Mesothelial cell of epicardium (in vitro differentiated cells): Measurements from ENCODE around the gene U2SURP. TPM values are rescaled to one million over a fixed set of nuclear protein-coding genes. Genes with fewer than 3 reads are reported as not detected.
"Not testable (repeated sequence)": the region's sequence is repeated elsewhere in the genome, so short reads cannot be mapped to it uniquely, and the experiment has no call there.

Experiments
- DNase-seq, 2 experiments: peaks; one replicate each; pipeline ENCODE4 v3.0.0; 2021; ENCODE audit warnings: low spot score in 2 of 2; ENCODE audit not compliant: unreplicated experiment in 2 of 2
- H3K27ac Mint-ChIP-seq: 2 replicates; pipeline ENCODE4 v1.8.0; 2021; ENCODE audit warnings: mixed read lengths
- H3K27me3 Mint-ChIP-seq: 2 replicates; pipeline ENCODE4 v1.8.0; 2021; ENCODE audit warnings: low read depth, mixed read lengths
- H3K36me3 Mint-ChIP-seq: 2 replicates; pipeline ENCODE4 v1.8.0; 2021; ENCODE audit warnings: mixed read lengths
- H3K4me1 Mint-ChIP-seq: 2 replicates; pipeline ENCODE4 v1.8.0; 2021; ENCODE audit warnings: mixed read lengths
- H3K4me3 Mint-ChIP-seq: 2 replicates; pipeline ENCODE4 v1.8.0; 2021; ENCODE audit warnings: mild to moderate bottlenecking, moderate library complexity, mixed read lengths
- H3K9me3 Mint-ChIP-seq: 2 replicates; pipeline ENCODE4 v1.8.0; 2021; ENCODE audit warnings: mixed read lengths
- CTCF ChIP-seq: fragments of 200-600 bp; sonication (generic); IDR thresholded peaks from one replicate; pipeline ENCODE4 v1.5.0; 2021; ENCODE audit warnings: antibody characterized with exemption; ENCODE audit not compliant: unreplicated experiment
- total RNA-seq: library from RNA; stranded (reverse); gene quantifications from 3 replicates; pipeline ENCODE4 v1.2.1, GENCODE V29; 2021

The U2SURP gene
- total RNA-seq, 1 donor from 2014 or later, result 141 TPM

GRCh38 chr3:143024351-143024960 is 23.1 kb downstream of the U2SURP start:
- no peak for TF ChIP-seq CTCF
- Mint-ChIP-seq H3K27me3 (no peaks in the 10 kb centered on the region), H3K4me1 (no peaks in the 10 kb centered on the region), H3K9me3 (peaks cover 6% of the 10 kb centered on the region), H3K36me3 (peaks cover 54% of the 10 kb centered on the region), H3K27ac (no peak overlapping the region), H3K4me3 (no peak overlapping the region)
- DNase-seq, result no peak

GRCh38 chr3:143031327-143031726 is 30.0 kb downstream of the U2SURP start:
- no peaks in the 10 kb centered on the region for H3K27me3 Mint-ChIP-seq
- no peak for TF ChIP-seq CTCF
- H3K36me3 Mint-ChIP-seq, result peaks cover 45% of the 10 kb centered on the region
- no peak overlapping the region for H3K27ac Mint-ChIP-seq
- H3K4me1 Mint-ChIP-seq, result no peaks in the 10 kb centered on the region
- H3K9me3 Mint-ChIP-seq, result peaks cover 12% of the 10 kb centered on the region
- no peak for DNase-seq
- no peak overlapping the region for H3K4me3 Mint-ChIP-seq

GRCh38 chr3:143031796-143032387 is 30.5 kb downstream of the U2SURP start:
- H3K27ac Mint-ChIP-seq, H3K4me3 Mint-ChIP-seq, DNase-seq, H3K27me3 Mint-ChIP-seq, H3K4me1 Mint-ChIP-seq: not testable (repeated sequence)
- H3K36me3 Mint-ChIP-seq, result peaks cover 47% of the 10 kb centered on the region
- peaks cover 12% of the 10 kb centered on the region for H3K9me3 Mint-ChIP-seq

GRCh38 chr3:143035466-143036211 is 34.3 kb downstream of the U2SURP start:
- Mint-ChIP-seq H3K27ac (no peak overlapping the region), H3K36me3 (peaks cover 22% of the 10 kb centered on the region), H3K27me3 (no peaks in the 10 kb centered on the region), H3K9me3 (no peaks in the 10 kb centered on the region), H3K4me1 (no peaks in the 10 kb centered on the region), H3K4me3 (no peak overlapping the region)
- no peak for DNase-seq
- no peak for TF ChIP-seq CTCF

GRCh38 chr3:143036557-143036956 is 35.2 kb downstream of the U2SURP start:
- no peak for TF ChIP-seq CTCF
- Mint-ChIP-seq H3K27me3 (no peaks in the 10 kb centered on the region), H3K4me3 (no peak overlapping the region), H3K9me3 (no peaks in the 10 kb centered on the region), H3K4me1 (no peaks in the 10 kb centered on the region), H3K27ac (no peak overlapping the region), H3K36me3 (peaks cover 22% of the 10 kb centered on the region)
- DNase-seq, result no peak

GRCh38 chr3:143037867-143038266 is 36.5 kb downstream of the U2SURP start:
- peaks cover 18% of the 10 kb centered on the region for H3K36me3 Mint-ChIP-seq
- H3K4me3 Mint-ChIP-seq, result no peak overlapping the region
- no peaks in the 10 kb centered on the region for H3K27me3 Mint-ChIP-seq
- H3K4me1 Mint-ChIP-seq, result no peaks in the 10 kb centered on the region
- H3K9me3 Mint-ChIP-seq, result no peaks in the 10 kb centered on the region
- DNase-seq, result no peak
- H3K27ac Mint-ChIP-seq, result no peak overlapping the region
- no peak for TF ChIP-seq CTCF
